Hepatocyte (in vitro differentiated cells): Measurements from ENCODE around the gene CRYGS. TPM values are rescaled to one million over a fixed set of nuclear protein-coding genes. Genes with fewer than 3 reads are reported as not detected.

Experiments used
- DNase-seq: peaks from one replicate; pipeline ENCODE4 v3.0.0-alpha.2; 2016; ENCODE audit warnings: low spot score
- H2AFZ ChIP-seq: fragments of 200-600 bp; sonication (generic); 2 replicates; pipeline ENCODE4 v1.6.0; 2016; ENCODE audit warnings: antibody characterized with exemption, mild to moderate bottlenecking
- H3K27ac ChIP-seq: fragments of 200-600 bp; sonication (generic); 2 replicates; pipeline ENCODE4 v1.5.1; 2016; ENCODE audit warnings: mild to moderate bottlenecking
- H3K27me3 ChIP-seq: fragments of 200-600 bp; sonication (generic); 2 replicates; pipeline ENCODE4 v1.6.1; 2016
- H3K36me3 ChIP-seq: fragments of 200-600 bp; sonication (generic); replicated peaks from 2 replicates; pipeline ENCODE4 v1.5.1; 2016; ENCODE audit warnings: low read depth; ENCODE audit not compliant: insufficient read depth
- H3K4me1 ChIP-seq: fragments of 200-600 bp; sonication (generic); 2 replicates; pipeline ENCODE4 v1.5.1; 2016; ENCODE audit warnings: mild to moderate bottlenecking, moderate library complexity; ENCODE audit not compliant: insufficient read depth
- H3K4me2 ChIP-seq: fragments of 200-600 bp; sonication (generic); 2 replicates; pipeline ENCODE4 v1.6.0; 2016
- H3K4me3 ChIP-seq: fragments of 200-600 bp; sonication (generic); 2 replicates; pipeline ENCODE4 v1.5.1; 2016; ENCODE audit warnings: mild to moderate bottlenecking
- H3K79me2 ChIP-seq: fragments of 200-600 bp; sonication (generic); 2 replicates; pipeline ENCODE4 v1.6.0; 2017; ENCODE audit warnings: mild to moderate bottlenecking
- H3K9me2 ChIP-seq: fragments of 200-600 bp; sonication (generic); replicated peaks from 2 replicates; pipeline ENCODE4 v1.6.0; 2017; ENCODE audit warnings: mild to moderate bottlenecking; ENCODE audit not compliant: insufficient read depth
- H3K9me3 ChIP-seq: fragments of 200-600 bp; sonication (generic); 2 replicates; pipeline ENCODE4 v1.5.1; 2016; ENCODE audit warnings: low read depth, mild to moderate bottlenecking
- H4K20me1 ChIP-seq: fragments of 200-600 bp; sonication (generic); 2 replicates; pipeline ENCODE4 v1.6.0; 2016; ENCODE audit warnings: mild to moderate bottlenecking; ENCODE audit not compliant: insufficient read depth, poor library complexity, severe bottlenecking
- CTCF ChIP-seq: fragments of 200-600 bp; sonication (generic); IDR thresholded peaks from 2 replicates; pipeline ENCODE4 v1.5.1; 2016; ENCODE audit warnings: antibody characterized with exemption, mild to moderate bottlenecking; ENCODE audit not compliant: poor library complexity
- EZH2 ChIP-seq: fragments of 200-600 bp; sonication (generic); IDR thresholded peaks from 2 replicates; pipeline ENCODE4 v1.6.1; 2016; ENCODE audit warnings: antibody characterized with exemption, mild to moderate bottlenecking, borderline replicate concordance
- EZH2phosphoT487 ChIP-seq: fragments of 200-600 bp; sonication (generic); IDR thresholded peaks from one replicate; pipeline ENCODE4 v1.6.1; 2018; ENCODE audit warnings: antibody characterized with exemption, mild to moderate bottlenecking, low read depth, moderate library complexity; ENCODE audit not compliant: unreplicated experiment, severe bottlenecking
- WGBS: methylation state at CpG from one replicate; pipeline ENCODE4 v1.1.6; 2016; ENCODE audit warnings: low lambda C conversion rate; ENCODE audit errors: missing lambda C conversion rate; 5-methylcytosine and 5-hydroxymethylcytosine counted together
- polyA plus RNA-seq: library from polyadenylated mRNA; unstranded; fragments of >200 nt; fragmentation: Nextera tagmentation; extraction: Ambion mirVana; gene quantifications from 2 replicates; pipeline ENCODE4 v1.2.1, GENCODE V29; 2016
- total RNA-seq: library from RNA; depleted of rRNA; stranded (reverse); fragments of >200 nt; gene quantifications from 2 replicates; pipeline ENCODE4 v1.2.3, GENCODE V29; 2014

CRYGS gene
- total and polyA plus RNA-seq, 2 experiments from 2014 or later, result 0.89 to 1.9 TPM

GRCh38 chr3:186493525-186494255 lies 50.5 kb downstream of the CRYGS start:
- H3K27ac ChIP-seq, result no peak overlapping the region
- peaks cover 2% of the 10 kb centered on the region for H3K27me3 ChIP-seq
- no peaks in the 10 kb centered on the region for H4K20me1 ChIP-seq
- peaks cover 10% of the 10 kb centered on the region for H3K4me1 ChIP-seq
- H3K9me3 ChIP-seq, result no peaks in the 10 kb centered on the region
- no peak for DNase-seq
- H2AFZ ChIP-seq, result no peak overlapping the region
- WGBS, result 86% methylated on average over 20 of the region's 21 CpGs
- no peaks in the 10 kb centered on the region for H3K79me2 ChIP-seq
- TF ChIP-seq CTCF, result no peak
- TF ChIP-seq EZH2phosphoT487, result no peak
- no peak for TF ChIP-seq EZH2
- H3K4me3 ChIP-seq, result no peak overlapping the region
- no peak overlapping the region for H3K4me2 ChIP-seq
- no peaks in the 10 kb centered on the region for H3K36me3 ChIP-seq
- no peaks in the 10 kb centered on the region for H3K9me2 ChIP-seq

GRCh38 chr3:186492385-186492984 lies 51.7 kb downstream of the CRYGS start:
- Histone ChIP-seq H3K4me2 (no peak overlapping the region), H3K36me3 (no peaks in the 10 kb centered on the region), H3K79me2 (no peaks in the 10 kb centered on the region), H2AFZ (no peak overlapping the region), H3K4me3 (no peak overlapping the region), H3K4me1 (peaks cover 10% of the 10 kb centered on the region), H3K27ac (no peak overlapping the region), H3K9me3 (no peaks in the 10 kb centered on the region), H4K20me1 (no peaks in the 10 kb centered on the region), H3K27me3 (peaks cover 2% of the 10 kb centered on the region), H3K9me2 (no peaks in the 10 kb centered on the region)
- TF ChIP-seq CTCF (no peak), EZH2 (no peak), EZH2phosphoT487 (no peak)
- WGBS, result 84% methylated on average over 4 of the region's 4 CpGs
- DNase-seq, result peak; percentile 27

- Histone ChIP-seq H3K36me3 (no peaks in the 10 kb centered on the region), H3K4me2 (no peak overlapping the region)
- 99% methylated on average over 4 of the region's 4 CpGs for WGBS
Measured at GRCh38 chr3:186489507-186489906, 54.7 kb downstream of the CRYGS start.

More at GRCh38 chr3:186489507-186489906, 54.7 kb downstream of the CRYGS start:
- Histone ChIP-seq H3K4me1 (no peaks in the 10 kb centered on the region), H4K20me1 (no peaks in the 10 kb centered on the region), H3K9me3 (no peaks in the 10 kb centered on the region), H3K79me2 (no peaks in the 10 kb centered on the region), H3K27ac (no peak overlapping the region), H2AFZ (no peak overlapping the region), H3K27me3 (peaks cover 2% of the 10 kb centered on the region), H3K9me2 (no peaks in the 10 kb centered on the region), H3K4me3 (no peak overlapping the region)
- no peak for DNase-seq
- TF ChIP-seq EZH2 (no peak), CTCF (no peak), EZH2phosphoT487 (no peak)

Other genes starting within 250 kb of the CRYGS start
- 1.8 TPM in 1 of 2 replicates, not detected in the other for gene DGKG, start 182.1 kb downstream of the CRYGS start, total RNA-seq
- 0.45 TPM in 1 of 2 replicates, not detected in the other for gene DGKG, start 182.1 kb downstream of the CRYGS start, polyA plus RNA-seq
- 13.1 and 13.4 TPM in 2 replicates for gene TBCCD1, start 23.0 kb upstream of the CRYGS start, total RNA-seq
- gene TBCCD1, start 23.0 kb upstream of the CRYGS start, polyA plus RNA-seq, result 13.5 and 14.9 TPM in 2 replicates
- 103 and 115 TPM in 2 replicates for gene DNAJB11, start 26.3 kb upstream of the CRYGS start, total RNA-seq
- 148 and 149 TPM in 2 replicates for gene DNAJB11, start 26.3 kb upstream of the CRYGS start, polyA plus RNA-seq
- 559 and 660 TPM in 2 replicates for gene AHSG, start 68.7 kb upstream of the CRYGS start, total RNA-seq
- 328 and 568 TPM in 2 replicates for gene AHSG, start 68.7 kb upstream of the CRYGS start, polyA plus RNA-seq
- 5.7 and 7.2 TPM in 2 replicates for gene FETUB, start 96.0 kb upstream of the CRYGS start, total RNA-seq
- 3.2 and 5.8 TPM in 2 replicates for gene FETUB, start 96.0 kb upstream of the CRYGS start, polyA plus RNA-seq
- gene HRG, start 121.6 kb upstream of the CRYGS start, total RNA-seq, result 1.7 and 3.8 TPM in 2 replicates
- 2.1 and 5.7 TPM in 2 replicates for gene HRG, start 121.6 kb upstream of the CRYGS start, polyA plus RNA-seq
- gene KNG1, start 173.0 kb upstream of the CRYGS start, total RNA-seq, result 88.9 and 109 TPM in 2 replicates
- 32.3 and 57.4 TPM in 2 replicates for gene KNG1, start 173.0 kb upstream of the CRYGS start, polyA plus RNA-seq
- gene EIF4A2, start 239.2 kb upstream of the CRYGS start, total RNA-seq, result 558 and 589 TPM in 2 replicates
- 155 and 195 TPM in 2 replicates for gene EIF4A2, start 239.2 kb upstream of the CRYGS start, polyA plus RNA-seq